Putamen (tissue), 1 donor: Measurements from ENCODE around the gene CDK17.
"Not testable (repeated sequence)": the region's sequence is repeated elsewhere in the genome, so short reads cannot be mapped to it uniquely, and the experiment has no call there.

Experiments
- DNase-seq: peaks from one replicate; pipeline ENCODE4 v3.0.0-alpha.2; 2016; ENCODE audit warnings: low spot score

Gene CDK17

DNA sequence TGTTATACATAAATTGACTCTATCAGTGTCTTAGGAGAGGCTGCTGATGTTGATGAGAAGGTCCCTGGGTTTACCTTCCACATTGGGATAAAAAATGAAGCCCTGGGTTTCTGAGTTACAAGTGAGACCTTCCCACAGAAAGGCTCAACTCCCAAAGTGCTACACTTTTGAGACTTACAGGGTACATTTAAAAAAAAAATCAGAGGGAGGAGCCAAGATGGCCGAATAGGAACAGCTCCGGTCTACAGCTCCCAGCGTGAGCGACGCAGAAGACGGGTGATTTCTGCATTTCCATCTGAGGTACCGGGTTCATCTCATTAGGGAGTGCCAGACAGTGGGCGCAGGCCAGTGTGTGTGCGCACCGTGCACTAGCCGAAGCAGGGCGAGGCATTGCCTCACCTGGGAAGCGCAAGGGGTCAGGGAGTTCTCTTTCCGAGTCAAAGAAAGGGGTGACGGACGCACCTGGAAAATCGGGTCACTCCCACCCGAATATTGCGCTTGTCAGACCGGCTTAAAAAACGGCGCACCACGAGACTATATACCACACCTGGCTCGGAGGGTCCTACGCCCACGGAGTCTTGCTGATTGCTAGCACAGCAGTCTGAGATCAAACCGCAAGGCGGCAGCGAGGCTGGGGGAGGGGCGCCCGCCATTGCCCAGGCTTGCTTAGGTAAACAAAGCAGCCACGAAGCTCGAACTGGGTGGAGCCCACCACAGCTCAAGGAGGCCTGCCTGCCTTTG, 84.3 kb downstream of the CDK17 start:
- DNase-seq = not testable (repeated sequence)

DNA sequence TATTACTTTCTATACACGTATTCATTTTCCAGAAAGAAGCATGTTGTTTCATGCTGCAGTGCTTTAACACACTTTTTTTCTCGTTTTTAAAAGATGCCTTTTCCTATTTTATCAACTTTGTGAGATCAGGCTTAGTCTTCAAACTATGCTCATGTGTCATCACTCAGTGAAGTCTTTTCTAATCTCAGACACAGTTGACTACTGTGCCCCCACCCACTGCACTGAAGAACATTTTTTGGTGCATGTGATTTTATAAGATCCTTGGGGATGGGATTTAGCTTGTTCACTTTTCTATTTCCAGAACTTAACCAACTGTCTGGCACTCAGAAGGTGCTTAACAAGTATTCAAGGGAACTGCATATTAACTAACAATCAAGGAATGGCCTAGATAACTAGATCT, 85.5 kb downstream of the CDK17 start:
- DNase-seq = peak; percentile 58

DNA sequence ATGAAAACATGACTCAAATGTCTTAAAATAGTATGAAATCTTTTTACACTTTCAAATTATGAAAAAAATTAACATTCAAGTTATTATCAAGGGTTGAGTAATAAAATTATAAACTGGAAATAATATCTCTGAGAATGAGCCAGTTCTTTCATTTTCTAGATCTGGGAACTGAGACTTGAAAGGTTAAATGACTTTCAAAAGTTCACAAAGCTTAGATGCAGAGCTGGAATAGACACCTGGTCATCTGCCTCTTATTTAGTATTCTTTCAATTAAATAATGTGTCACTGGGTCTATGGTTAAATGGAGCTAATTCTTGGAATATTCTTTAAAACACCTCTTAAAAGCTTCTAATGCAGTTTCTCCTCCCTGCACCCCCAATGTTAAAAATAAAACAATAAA, 86.6 kb downstream of the CDK17 start:
- no peak for DNase-seq

DNA sequence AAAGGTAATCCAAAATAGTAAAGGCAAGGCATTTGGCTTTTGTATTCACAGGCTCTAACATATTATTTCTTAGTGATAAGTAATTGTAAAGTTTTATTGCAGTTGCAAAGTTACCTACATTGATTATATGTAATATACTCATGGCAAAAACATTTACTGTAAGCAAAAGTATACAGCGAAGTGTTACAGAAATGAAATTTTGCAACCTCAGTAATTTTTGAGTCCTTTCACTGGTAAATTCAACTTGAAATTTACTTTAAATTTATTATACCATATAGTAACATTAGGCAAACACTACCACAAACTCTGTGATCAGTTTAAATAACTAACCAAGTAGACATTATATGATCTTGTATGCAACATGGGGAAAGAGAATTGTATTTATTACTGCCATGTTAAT, 89.0 kb downstream of the CDK17 start:
- DNase-seq = no peak

DNA sequence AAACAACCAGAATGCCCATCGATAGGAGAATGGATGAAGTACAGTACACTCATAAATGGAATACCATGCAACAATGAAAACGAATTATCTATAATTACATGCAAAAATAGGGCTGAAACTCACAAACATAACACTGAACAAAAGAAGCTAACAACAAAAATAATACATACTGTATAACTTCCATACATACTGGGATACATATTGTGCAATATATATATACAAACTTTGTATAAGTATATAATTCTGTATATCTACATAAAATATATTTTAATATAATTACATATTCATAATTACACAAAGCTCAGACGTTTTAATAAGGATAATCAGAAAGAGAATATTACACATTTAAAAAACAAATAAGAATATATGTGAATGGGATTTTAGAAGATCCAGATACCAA, 90.2 kb downstream of the CDK17 start:
- no peak for DNase-seq

DNA sequence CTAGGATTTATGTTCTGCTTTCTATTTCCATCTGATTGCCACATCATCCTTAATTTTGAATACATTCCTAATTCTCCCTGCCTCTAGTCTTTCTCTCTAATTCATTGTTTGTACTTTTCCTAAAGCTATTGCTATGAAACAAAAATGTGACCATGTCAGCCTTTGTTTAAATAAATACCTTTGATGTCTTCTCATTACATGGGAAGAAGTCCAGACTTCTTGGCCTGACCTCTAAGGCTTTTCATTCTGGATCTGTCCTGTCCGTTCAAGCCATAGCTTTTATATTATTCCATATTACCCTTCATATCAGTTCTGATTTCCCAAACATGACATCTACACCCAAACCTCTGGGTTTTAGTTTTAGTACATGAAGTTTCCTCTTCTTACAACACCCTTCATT, 91.4 kb downstream of the CDK17 start:
- DNase-seq = no peak

DNA sequence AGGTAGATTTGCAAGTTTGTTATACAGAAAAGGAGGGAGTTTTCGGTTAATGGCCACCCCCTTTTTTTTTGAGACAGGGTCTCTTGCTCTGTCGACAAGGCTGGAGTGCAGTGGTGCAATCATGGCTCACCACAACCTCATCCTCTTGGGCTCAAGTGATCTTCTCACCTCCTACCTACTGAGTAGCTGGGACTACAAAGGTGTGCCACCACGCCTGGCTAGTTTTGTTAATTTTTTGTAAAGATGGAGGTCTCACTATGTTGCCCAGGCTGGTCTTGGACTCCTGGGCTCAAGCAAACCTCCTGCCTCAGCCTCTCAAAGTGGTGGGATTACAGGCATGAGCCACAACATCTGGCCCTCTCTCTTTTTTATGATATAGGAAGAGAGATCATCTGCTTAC, 94.6 kb downstream of the CDK17 start:
- DNase-seq = no peak

DNA sequence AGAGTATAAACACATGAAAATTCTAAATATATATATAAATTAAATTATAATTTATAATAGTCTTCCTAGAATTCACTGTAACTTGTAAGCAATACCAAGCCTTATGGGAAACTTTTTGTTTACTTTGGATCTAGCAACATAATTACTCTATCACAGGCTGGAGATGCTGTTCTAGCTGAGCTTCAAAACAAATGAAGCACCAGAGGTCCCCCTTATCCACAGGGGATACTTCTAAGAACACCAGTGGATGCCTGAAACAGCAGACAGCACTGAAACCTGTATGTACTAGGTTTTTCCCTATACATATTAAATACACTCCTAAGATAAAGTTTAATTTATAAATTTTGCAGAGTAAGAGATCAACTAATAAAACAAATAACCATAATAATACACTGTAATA, 96.6 kb downstream of the CDK17 start:
- DNase-seq = no peak

DNA sequence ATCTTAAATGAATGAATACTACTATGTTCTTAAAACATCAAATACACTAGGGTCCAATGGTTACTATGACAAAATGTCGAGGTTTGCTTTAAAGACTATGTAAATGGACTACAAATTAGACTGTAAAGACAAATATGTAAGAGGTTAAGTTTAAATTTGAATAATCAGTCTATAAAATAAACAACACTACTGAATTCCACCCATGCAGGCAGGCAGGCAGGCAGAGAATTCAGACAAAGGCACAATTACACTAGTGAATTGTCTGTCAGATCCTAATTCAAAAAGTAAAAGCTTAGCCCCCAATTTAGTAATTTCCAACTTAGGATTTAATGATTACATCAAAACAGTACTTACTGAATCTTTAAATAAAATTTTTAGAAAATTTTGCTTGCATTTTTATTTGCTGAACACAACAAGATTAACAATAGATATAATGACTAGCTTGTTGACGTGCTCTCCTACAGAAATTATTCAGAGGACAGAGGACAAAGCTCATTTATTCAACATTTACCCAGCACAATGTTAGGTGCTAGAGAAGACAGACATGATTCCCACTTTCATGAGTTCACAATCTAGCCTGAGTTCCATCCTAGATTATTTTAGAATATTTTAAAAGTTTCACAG, 97.4 kb downstream of the CDK17 start:
- DNase-seq = peak; percentile 71

DNA sequence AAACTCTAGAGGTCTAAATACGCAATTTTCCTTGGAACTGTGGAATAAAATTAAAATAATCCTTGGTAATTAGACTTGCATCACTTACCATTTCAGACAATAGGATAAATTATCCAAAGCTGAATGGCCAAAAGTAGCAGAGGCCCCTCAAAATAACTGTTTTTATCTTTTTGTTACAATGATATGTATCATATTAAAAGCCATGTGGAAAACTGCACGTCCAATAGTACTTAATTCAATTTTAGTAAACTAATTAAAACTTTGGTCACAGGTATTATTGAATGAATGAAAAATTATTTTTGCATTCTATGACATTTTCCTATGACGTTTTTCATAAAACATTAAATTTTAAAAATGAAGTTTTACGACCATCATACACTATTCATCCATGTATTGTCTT, 98.5 kb downstream of the CDK17 start:
- DNase-seq = no peak

DNA sequence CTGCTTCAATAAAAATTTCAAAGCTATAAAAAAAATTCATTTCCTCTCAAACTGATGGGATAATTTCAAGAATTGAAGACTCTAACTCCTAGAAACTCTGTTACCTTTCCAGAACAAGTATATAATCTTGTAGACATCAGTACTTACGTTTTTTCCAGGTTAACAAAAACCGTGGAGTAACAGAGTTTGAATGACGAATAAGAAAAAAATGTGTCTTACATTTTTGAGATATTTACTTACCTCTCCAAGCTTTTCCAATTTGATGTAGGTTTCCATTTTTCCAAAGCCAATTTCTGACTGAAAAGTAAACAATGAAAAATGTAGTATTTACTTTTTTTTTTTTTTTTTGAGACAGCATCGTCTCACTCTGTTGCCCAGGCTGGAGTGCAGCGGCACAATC, 100.2 kb downstream of the CDK17 start:
- DNase-seq = no peak

DNA sequence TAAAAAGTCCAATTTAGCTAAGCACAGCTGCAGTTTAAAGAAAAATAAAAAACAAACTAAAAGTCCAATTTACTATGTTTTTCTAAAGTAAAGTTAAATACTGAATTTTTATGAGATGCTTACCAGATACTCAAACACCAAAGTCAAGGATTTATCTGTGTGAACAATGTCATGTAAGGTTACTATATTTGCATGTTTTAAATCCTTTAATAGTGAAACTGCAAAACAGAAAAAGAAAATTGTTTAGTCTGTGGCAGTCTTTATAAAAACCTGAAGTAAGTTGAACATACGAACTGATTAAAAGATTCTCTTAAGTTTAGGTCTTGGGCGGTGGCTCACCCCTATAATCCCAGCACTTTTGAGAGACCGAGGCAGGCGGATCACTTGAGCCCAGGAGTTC, 102.7 kb downstream of the CDK17 start:
- no peak for DNase-seq

DNA sequence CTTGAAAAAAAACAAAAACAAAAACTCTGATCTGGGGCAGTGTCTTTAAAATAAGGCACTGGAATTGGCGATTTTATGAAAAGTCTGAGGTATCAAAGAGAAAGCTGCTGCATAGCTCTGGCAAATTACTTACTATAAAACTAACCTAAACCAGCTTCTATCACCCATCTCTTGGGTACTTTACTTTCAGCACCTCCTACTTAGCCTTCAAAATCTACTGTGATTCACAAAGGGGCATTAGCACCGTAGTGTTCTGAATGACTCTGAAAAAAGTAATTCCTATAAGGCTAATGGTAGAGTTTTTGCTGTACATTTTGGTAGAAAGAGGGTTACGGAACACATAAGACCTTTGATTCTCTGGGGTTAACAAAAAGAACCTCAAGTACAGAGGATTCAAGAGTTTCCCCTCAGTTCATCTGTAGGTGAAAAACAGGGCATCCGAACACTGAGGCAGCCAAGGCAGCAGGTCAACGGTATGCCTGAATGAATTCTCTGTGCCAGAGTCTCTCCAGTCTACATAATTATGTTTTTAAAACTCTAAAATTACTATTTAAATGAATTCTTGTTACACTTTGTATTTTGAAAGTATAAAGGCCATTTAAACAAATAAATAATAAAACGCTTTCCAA, 104.6 kb downstream of the CDK17 start:
- no peak for DNase-seq

DNA sequence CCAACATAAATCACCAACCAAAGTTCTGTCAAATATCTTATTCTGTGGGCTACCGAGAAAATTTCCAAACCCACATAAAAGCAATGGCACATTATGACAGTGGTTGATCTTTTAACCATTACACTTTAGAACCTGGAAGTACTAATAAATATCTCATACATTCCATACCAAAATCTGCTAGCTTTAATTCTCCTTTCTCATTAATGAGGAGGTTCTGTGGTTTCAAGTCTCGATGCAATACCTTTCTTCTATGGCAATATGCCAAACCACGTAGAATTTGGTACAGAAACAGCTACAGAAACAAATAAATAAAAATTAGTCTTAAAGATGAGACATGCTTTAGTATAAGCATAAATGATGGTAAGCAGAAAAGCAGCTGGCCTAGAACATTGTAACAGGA, 105.4 kb downstream of the CDK17 start:
- no peak for DNase-seq

DNA sequence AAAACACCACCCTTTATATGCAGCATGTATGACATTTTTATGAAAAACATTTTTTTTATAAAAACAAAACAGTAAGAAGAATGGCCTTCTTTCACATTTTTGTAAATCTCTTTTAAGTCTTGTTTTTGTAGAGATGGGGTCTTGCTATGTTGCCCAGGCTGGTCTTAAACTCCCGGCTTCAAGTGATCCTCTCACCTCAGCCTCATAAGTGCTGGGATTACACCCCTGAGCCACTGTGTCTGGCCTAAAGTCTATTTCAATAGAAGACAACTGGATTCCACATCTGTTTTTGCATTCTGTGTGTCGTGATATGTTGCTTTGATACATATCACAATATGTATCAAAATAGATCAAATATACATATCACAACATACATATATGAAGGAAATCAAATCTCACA, 107.1 kb downstream of the CDK17 start:
- DNase-seq = no peak

DNA sequence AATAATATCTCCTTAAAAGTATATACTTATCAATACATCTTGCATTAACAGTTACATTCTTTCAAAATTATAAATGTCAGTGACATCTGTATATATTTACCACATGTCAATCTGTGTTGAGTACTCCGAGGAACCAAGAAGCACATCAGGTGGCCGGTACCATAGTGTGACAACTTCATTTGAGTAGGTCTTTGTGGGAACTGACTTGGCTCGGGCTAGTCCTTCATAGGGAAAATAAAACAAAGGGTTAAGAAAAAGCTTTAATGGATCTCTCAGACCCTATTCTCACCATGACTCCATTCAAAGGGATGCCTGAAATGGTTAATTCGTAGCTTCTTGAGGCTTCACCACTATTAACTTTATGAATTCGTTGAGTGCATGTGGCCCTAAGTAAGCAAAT, 111.2 kb downstream of the CDK17 start:
- no peak for DNase-seq

DNA sequence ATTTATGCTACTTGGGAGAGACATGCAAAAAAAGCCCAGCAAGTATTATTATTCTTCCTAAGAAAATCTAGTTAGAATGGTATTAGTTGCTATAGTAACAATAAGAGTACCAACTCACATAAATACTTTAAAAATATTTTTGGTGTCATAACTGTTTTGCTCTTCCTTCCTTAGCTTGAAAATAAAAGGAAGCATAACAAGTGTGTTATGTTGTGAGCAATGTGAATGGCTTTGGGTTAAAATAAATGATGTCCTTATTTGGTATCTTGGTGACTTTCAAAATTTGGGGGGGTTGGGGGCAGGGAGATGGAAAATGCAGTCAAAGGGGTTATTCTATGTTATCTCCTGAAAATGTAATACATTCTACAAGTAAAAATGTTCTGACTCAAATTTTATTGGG, 115.1 kb downstream of the CDK17 start:
- DNase-seq = no peak

DNA sequence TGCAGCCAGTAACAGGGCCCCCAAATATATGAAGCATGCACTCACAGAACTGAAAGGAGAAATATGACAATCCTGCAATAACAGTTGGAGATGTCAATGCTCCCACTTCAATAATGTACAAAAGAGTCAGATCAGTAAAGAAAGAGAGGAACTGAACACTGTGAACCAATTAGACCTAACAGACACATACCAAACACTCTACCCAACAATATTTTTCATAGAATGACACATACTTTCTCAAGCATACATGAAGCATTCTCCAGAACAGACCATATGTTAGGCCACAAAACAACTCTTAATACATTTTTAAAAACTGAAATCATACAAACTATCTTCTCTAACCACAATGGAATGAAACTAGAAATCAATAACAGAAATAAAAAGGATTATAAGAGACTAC, 125.9 kb downstream of the CDK17 start:
- DNase-seq = no peak

DNA sequence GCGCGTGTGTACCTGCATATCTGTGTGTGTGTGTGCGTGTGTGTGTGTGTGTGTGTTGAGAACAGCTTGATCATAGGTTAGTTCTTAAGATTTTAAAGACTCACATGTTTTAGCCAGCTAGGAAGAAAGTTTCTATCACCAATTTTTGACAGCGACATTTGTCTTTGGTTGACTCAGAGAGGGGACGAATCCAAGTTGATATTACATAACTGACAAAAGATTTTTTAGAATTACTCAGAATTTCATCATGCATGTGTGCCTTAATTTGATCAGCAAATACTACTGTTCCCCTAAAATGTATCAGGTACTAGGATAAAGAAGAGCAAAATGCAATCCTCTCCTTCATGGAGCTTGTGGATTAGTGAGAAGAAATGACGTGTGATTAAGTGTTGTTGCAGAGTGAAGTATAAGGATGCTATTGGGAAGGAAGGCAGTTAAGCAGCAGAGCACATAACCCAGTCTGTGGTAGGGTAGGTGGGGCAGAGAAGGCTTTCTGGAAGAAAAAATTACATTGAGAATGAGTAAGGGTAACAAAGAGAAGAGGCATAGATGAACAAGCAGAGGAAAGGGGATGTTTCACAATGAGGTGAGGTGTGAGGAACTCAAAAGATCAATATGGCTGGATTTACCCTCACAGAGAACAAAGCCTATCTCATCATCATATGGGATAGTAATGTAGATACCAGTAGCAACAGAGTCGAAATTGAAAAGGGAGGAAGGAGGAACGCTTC, 128.6 kb downstream of the CDK17 start:
- no peak for DNase-seq

DNA sequence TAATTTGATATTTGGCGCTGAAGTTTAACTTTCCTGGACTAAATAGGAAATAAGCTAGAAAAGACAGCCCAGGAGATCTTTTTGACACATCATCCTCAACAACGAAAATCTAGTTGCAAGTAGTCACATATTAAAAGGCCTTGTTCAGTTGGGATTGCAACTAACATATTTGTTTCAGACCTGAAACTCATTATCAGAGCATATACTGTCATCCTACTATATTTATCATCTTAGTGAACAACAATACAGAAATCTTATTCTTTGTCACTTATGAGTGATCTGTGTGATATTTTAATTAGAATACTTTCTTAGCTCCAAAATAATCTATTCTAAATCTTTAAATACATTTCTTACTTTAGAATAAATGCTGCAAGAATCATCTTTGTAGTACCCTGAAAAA, 134.0 kb downstream of the CDK17 start:
- DNase-seq = no peak

DNA sequence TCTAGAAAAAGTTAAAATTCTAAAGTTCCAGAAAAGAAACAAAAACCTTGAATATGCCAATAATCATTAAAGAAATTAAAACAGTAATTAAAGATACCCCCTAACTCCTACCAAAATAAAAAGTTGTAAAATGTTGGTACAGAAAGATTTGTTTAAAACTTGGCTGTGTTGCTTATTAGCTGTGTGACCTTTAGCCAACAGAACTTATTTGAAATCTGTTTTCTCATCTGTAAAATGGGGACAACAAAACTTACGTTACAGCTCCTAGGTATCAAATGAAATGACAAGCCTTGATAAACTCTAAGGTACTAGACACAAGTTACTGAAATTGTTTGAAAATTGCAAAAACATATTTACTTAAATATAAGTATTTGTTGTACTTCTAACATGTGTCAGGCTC, 134.4 kb downstream of the CDK17 start:
- DNase-seq = no peak

DNA sequence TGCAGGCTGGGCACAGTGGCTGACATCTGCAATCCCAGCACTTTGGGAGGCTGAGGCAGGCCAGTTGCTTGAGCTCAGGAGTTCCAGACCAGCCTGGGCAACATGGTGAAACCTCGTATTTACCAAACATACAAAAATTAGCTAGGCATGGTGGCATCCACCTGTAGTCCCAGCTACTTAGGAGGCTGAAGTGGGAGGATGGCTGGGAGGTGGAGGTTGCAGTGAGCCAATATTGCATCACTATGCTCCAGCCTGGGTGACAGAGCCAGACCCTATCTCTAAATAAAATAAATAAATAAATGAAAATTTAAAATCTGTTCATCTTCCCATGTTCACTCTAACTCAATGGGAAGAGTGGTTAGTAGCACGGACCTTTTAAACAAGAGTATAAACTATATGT, 134.8 kb downstream of the CDK17 start:
- DNase-seq = no peak

DNA sequence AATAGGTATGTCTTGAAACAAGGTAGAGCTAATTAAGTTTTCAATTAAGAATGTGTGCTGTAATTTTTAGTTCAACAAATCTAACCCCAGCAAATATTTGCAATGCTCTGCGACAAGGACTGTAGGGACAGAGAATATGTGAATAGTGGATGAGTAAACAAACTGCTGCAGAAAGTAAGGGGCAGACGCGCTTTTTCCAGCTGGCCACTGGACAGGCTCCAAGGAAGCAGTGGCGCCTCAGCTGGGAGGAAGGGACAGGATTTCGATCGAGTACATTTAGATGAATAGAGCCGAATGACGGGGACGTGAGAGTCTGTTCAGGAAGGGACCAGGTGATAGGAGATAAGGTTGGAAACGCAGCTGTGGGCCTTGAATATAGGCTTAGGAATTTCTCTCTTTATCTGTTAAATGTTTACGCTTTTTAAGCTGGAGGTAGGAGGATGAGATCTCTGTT, 136.8 kb downstream of the CDK17 start:
- no peak for DNase-seq
